Measurements from ENCODE around the gene UBXN1. TPM values are rescaled to one million over a fixed set of nuclear protein-coding genes. Genes with fewer than 3 reads are reported as not detected.

Gene UBXN1
- total RNA-seq, 4 donors from 2014 or later, result 140 to 205 (median 162) TPM

GRCh38 chr11:62671608-62672389 lies 7.1 kb downstream of the UBXN1 start, which contains the start of the genes LBHD1 and UQCC3:
Gene LBHD1, minus strand, starts transcription at chr11:62672267. Its CDS starts 2,236 bp downstream, at chr11:62670031.
Gene UQCC3, plus strand, starts transcription at chr11:62671673. Its CDS starts 73 bp downstream, at chr11:62671746.
- Histone ChIP-seq H3K4me1 (peaks cover 0 to 67% (median 30%) of the 10 kb centered on the region in 4 donors), H3K27me3 (no peaks in the 10 kb centered on the region), H3K4me3 (peak within 1 kb of the TSS; percentile 46 to 87 (median 70)), H3K9me3 (no peaks in the 10 kb centered on the region), H3K36me3 (peaks cover 0 to 45% (median 0%) of the 10 kb centered on the region in 3 donors), H3K27ac (peak within 1 kb of the TSS; percentile 72 to 93 (median 86))
- peak; percentile 57 to 71 for DNase-seq (ENCODE audit: low spot score in 2 of 2)
- 0 to 1% methylated on average over 43 to 57 of the region's 59 CpGs for WGBS, 2 donors
- TF ChIP-seq POLR2A (IDR thresholded peaks at IDR 0.05) (peak; percentile 2 to 35), EP300 (IDR thresholded peaks at IDR 0.05) (peak in 1 of 2 donors; percentile 84)
- TF ChIP-seq, protein P1, sequence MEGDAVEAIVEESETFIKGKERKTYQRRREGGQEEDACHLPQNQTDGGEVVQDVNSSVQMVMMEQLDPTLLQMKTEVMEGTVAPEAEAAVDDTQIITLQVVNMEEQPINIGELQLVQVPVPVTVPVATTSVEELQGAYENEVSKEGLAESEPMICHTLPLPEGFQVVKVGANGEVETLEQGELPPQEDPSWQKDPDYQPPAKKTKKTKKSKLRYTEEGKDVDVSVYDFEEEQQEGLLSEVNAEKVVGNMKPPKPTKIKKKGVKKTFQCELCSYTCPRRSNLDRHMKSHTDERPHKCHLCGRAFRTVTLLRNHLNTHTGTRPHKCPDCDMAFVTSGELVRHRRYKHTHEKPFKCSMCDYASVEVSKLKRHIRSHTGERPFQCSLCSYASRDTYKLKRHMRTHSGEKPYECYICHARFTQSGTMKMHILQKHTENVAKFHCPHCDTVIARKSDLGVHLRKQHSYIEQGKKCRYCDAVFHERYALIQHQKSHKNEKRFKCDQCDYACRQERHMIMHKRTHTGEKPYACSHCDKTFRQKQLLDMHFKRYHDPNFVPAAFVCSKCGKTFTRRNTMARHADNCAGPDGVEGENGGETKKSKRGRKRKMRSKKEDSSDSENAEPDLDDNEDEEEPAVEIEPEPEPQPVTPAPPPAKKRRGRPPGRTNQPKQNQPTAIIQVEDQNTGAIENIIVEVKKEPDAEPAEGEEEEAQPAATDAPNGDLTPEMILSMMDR (IDR thresholded peaks at IDR 0.05), result peak in 1 of 5 experiments; percentile 10

GRCh38 chr11:62671236-62671607 lies 7.7 kb downstream of the UBXN1 start:
- DNase-seq (ENCODE audit: low spot score in 2 of 2), result no peak
- WGBS, 2 donors, result 0 to 1% methylated on average over 17 of the region's 17 CpGs
- TF ChIP-seq, protein P1 (IDR thresholded peaks at IDR 0.05), result no peak
- TF ChIP-seq EP300 (IDR thresholded peaks at IDR 0.05) (no peak), POLR2A (IDR thresholded peaks at IDR 0.05) (no peak)
- peak overlapping the region; percentile 46 to 87 (median 70) for H3K4me3 ChIP-seq
- H3K4me1 ChIP-seq, result peaks cover 0 to 67% (median 36%) of the 10 kb centered on the region in 4 donors
- H3K36me3 ChIP-seq, result peaks cover 0 to 45% (median 0%) of the 10 kb centered on the region in 3 donors
- no peaks in the 10 kb centered on the region for H3K9me3 ChIP-seq
- no peaks in the 10 kb centered on the region for H3K27me3 ChIP-seq
- H3K27ac ChIP-seq, result peak overlapping the region; percentile 72 to 93 (median 86)

GRCh38 chr11:62669420-62670161 lies 9.3 kb downstream of the UBXN1 start:
- TF ChIP-seq, protein P1 (IDR thresholded peaks at IDR 0.05), result no peak
- TF ChIP-seq POLR2A (IDR thresholded peaks at IDR 0.05), result no peak
- TF ChIP-seq EP300 (IDR thresholded peaks at IDR 0.05), result no peak
- DNase-seq (ENCODE audit: low spot score in 2 of 2), result no peak
- H3K4me1 ChIP-seq, result peaks cover 0 to 70% (median 38%) of the 10 kb centered on the region in 4 donors

DNA sequence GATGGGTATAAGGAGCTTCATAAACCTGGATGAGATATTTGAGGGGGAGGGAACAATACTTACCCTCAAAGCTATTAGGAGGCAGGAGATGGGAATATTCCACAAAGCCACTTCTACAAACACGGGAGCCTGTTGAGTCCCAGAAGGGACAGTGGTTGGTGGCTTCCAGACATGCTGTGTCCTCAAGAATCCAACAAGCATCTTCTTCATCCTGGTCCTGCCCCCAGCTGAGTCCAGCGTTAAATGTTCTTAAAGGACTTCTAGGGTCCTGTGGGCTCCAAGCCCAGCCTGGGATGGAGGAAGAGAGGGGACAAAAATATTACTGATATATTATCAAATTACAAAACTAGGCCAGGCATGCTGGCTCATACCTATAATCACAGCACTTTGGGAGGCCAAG lies 11.4 kb downstream of the UBXN1 start:
- Histone ChIP-seq H3K9me3 (no peaks in the 10 kb centered on the region), H3K4me3 (no peak overlapping the region), H3K27ac (peak overlapping the region in 1 of 4 donors; percentile 93), H3K27me3 (no peaks in the 10 kb centered on the region), H3K36me3 (peaks cover 0 to 26% (median 0%) of the 10 kb centered on the region in 3 donors), H3K4me1 (peaks cover 0 to 60% (median 34%) of the 10 kb centered on the region in 4 donors)
- TF ChIP-seq, protein P1 (IDR thresholded peaks at IDR 0.05), result no peak
- no peak for TF ChIP-seq EP300 (IDR thresholded peaks at IDR 0.05)
- no peak for TF ChIP-seq POLR2A (IDR thresholded peaks at IDR 0.05)
- 78 to 89% methylated on average over 2 of the region's 2 CpGs for WGBS, 2 donors
- DNase-seq (ENCODE audit: low spot score in 2 of 2), result no peak

More at GRCh38 chr11:62669420-62670161, 9.3 kb downstream of the UBXN1 start:
- Histone ChIP-seq H3K9me3 (no peaks in the 10 kb centered on the region), H3K27ac (peak overlapping the region in 2 of 4 donors; percentile 10 to 21), H3K27me3 (no peaks in the 10 kb centered on the region), H3K4me3 (no peak overlapping the region), H3K36me3 (peaks cover 0 to 29% (median 0%) of the 10 kb centered on the region in 3 donors)
- WGBS, 2 donors, result 73 to 76% methylated on average over 4 of the region's 4 CpGs

All from tibial nerve (tissue), 4 donors.